H9 (cell line): Measurements from ENCODE around the gene RPS21. TPM values are rescaled to one million over a fixed set of nuclear protein-coding genes. Genes with fewer than 3 reads are reported as not detected.
A peak's percentile ranks its signal among the peaks of the same experiment; 100 is the strongest.

ENCODE experiments used
- DNase-seq: peaks from one replicate; pipeline ENCODE4 v3.0.0-alpha.2; 2017
- H2AFZ ChIP-seq: one replicate; pipeline ENCODE4 v1.6.1; 2013; ENCODE audit warnings: mild to moderate bottlenecking, low read length, control low read depth, moderate library complexity
- H2AK5ac ChIP-seq: 2 replicates; pipeline ENCODE4 v1.6.1; 2013; ENCODE audit warnings: low read length, control low read depth, mixed read lengths; ENCODE audit not compliant: insufficient read length
- H2BK120ac ChIP-seq: one replicate; pipeline ENCODE4 v1.6.1; 2013; ENCODE audit warnings: low read depth, mild to moderate bottlenecking, low read length, control low read depth, inconsistent platforms; ENCODE audit not compliant: poor library complexity, severe bottlenecking
- H2BK12ac ChIP-seq: 2 replicates; pipeline ENCODE4 v1.6.1; 2013; ENCODE audit warnings: low read length, control low read depth, mixed read lengths, low read depth; ENCODE audit not compliant: insufficient read length
- H2BK15ac ChIP-seq: 2 replicates; pipeline ENCODE4 v1.6.1; 2013; ENCODE audit warnings: low read depth, low read length, control low read depth
- H2BK20ac ChIP-seq: one replicate; pipeline ENCODE4 v1.6.1; 2013; ENCODE audit warnings: low read depth, mild to moderate bottlenecking, low read length, control low read depth, inconsistent platforms; ENCODE audit not compliant: poor library complexity, severe bottlenecking
- H2BK5ac ChIP-seq: 2 replicates; pipeline ENCODE4 v1.6.1; 2013; ENCODE audit warnings: low read length, control low read depth, mixed read lengths; ENCODE audit not compliant: insufficient read length
- H3K14ac ChIP-seq: 2 replicates; pipeline ENCODE4 v1.6.1; 2013; ENCODE audit warnings: low read length, control low read depth; ENCODE audit not compliant: insufficient read depth
- H3K18ac ChIP-seq: 2 replicates; pipeline ENCODE4 v1.6.1; 2013; ENCODE audit warnings: low read depth, mild to moderate bottlenecking, mixed read lengths, low read length, control low read depth; ENCODE audit not compliant: insufficient read length
- H3K23ac ChIP-seq: 2 replicates; pipeline ENCODE4 v1.6.1; 2013; ENCODE audit warnings: low read length, control low read depth, mixed read lengths, low read depth; ENCODE audit not compliant: insufficient read length
- H3K23me2 ChIP-seq: 2 replicates; pipeline ENCODE4 v1.6.1; 2013; ENCODE audit warnings: low read depth, mild to moderate bottlenecking, mixed read lengths, low read length, control low read depth; ENCODE audit not compliant: insufficient read length, poor library complexity, severe bottlenecking
- H3K27ac ChIP-seq: 2 replicates; pipeline ENCODE4 v1.5.1; 2013; ENCODE audit warnings: low read length, control low read depth, mixed read lengths, low read depth; ENCODE audit not compliant: insufficient read length
- H3K27me3 ChIP-seq: 2 replicates; pipeline ENCODE4 v1.6.1; 2013; ENCODE audit warnings: low read length, control low read depth, inconsistent platforms; ENCODE audit not compliant: insufficient read depth
- H3K4ac ChIP-seq: 2 replicates; pipeline ENCODE4 v1.6.1; 2013; ENCODE audit warnings: low read depth, mild to moderate bottlenecking, control low read depth, inconsistent platforms, low read length, moderate library complexity
- H3K4me1 ChIP-seq: 2 replicates; pipeline ENCODE4 v1.6.1; 2013; ENCODE audit warnings: low read length, control low read depth, inconsistent platforms; ENCODE audit not compliant: insufficient read depth
- H3K4me2 ChIP-seq: 2 replicates; pipeline ENCODE4 v1.6.1; 2013; ENCODE audit warnings: low read length, control low read depth, mixed read lengths; ENCODE audit not compliant: insufficient read length, insufficient read depth
- H3K56ac ChIP-seq: 2 replicates; pipeline ENCODE4 v1.6.1; 2013; ENCODE audit warnings: low read depth, mild to moderate bottlenecking, mixed read lengths, low read length, control low read depth; ENCODE audit not compliant: insufficient read length
- H3K79me1 ChIP-seq: 2 replicates; pipeline ENCODE4 v1.6.1; 2013; ENCODE audit warnings: low read depth, mild to moderate bottlenecking, moderate library complexity, low read length, control low read depth, inconsistent platforms; ENCODE audit not compliant: insufficient read depth, poor library complexity, severe bottlenecking
- H3K79me2 ChIP-seq: 2 replicates; pipeline ENCODE4 v1.6.1; 2013; ENCODE audit warnings: low read length, control low read depth, inconsistent platforms; ENCODE audit not compliant: insufficient read depth
- H3K9ac ChIP-seq: 2 replicates; pipeline ENCODE4 v1.6.1; 2013; ENCODE audit warnings: low read length, control low read depth, mixed read lengths; ENCODE audit not compliant: insufficient read length; ENCODE audit errors: extremely low read depth
- H3K9me3 ChIP-seq: one replicate; pipeline ENCODE4 v1.6.1; 2013; ENCODE audit warnings: low read depth, low read length, inconsistent platforms; ENCODE audit not compliant: control insufficient read depth
- H3T11ph ChIP-seq: one replicate; pipeline ENCODE4 v1.6.1; 2013; ENCODE audit warnings: mild to moderate bottlenecking, low read length, control low read depth, inconsistent platforms
- H4K20me1 ChIP-seq: one replicate; pipeline ENCODE4 v1.6.1; 2013; ENCODE audit not compliant: control insufficient read depth, insufficient read length, insufficient read depth
- H4K5ac ChIP-seq: 2 replicates; pipeline ENCODE4 v1.6.1; 2013; ENCODE audit warnings: low read depth, mild to moderate bottlenecking, mixed read lengths, low read length, control low read depth; ENCODE audit not compliant: insufficient read length
- H4K8ac ChIP-seq: replicated peaks from 2 replicates; pipeline ENCODE4 v1.6.1; 2013; ENCODE audit warnings: low read length, control low read depth, mixed read lengths, low read depth; ENCODE audit not compliant: insufficient read length
- H4K91ac ChIP-seq: 2 replicates; pipeline ENCODE4 v1.6.1; 2013; ENCODE audit warnings: low read depth, mild to moderate bottlenecking, moderate library complexity, mixed read lengths, low read length, control low read depth; ENCODE audit not compliant: insufficient read length
- H3K27ac Mint-ChIP-seq, 3 experiments: 2 replicates in 2 of 3; 3 replicates in 1 of 3; pipeline ENCODE4 v1.8.0; 2020 to 2021; ENCODE audit warnings: mixed read lengths in 3 of 3, mild to moderate bottlenecking in 1 of 3, moderate library complexity in 1 of 3
- H3K27me3 Mint-ChIP-seq: 2 replicates; pipeline ENCODE4 v1.8.0; 2021; ENCODE audit warnings: low read depth, mild to moderate bottlenecking, moderate library complexity, mixed read lengths
- H3K36me3 Mint-ChIP-seq, 3 experiments: 2 replicates in 2 of 3; 3 replicates in 1 of 3; pipeline ENCODE4 v1.8.0; 2020 to 2021; ENCODE audit warnings: low read depth in 3 of 3, mixed read lengths in 3 of 3; ENCODE audit not compliant: insufficient read depth in 1 of 3
- H3K4me1 Mint-ChIP-seq, 2 experiments: 2 replicates each; pipeline ENCODE4 v1.8.0; 2020; ENCODE audit warnings: mixed read lengths in 2 of 2
- H3K4me3 Mint-ChIP-seq, 2 experiments: 2 replicates in 1 of 2; 3 replicates in 1 of 2; pipeline ENCODE4 v1.8.0; 2020 to 2021; ENCODE audit warnings: mild to moderate bottlenecking in 2 of 2, mixed read lengths in 2 of 2, moderate library complexity in 1 of 2
- H3K9me3 Mint-ChIP-seq, 2 experiments: 2 replicates in 1 of 2; 3 replicates in 1 of 2; pipeline ENCODE4 v1.8.0; 2020; ENCODE audit warnings: mild to moderate bottlenecking in 2 of 2, mixed read lengths in 2 of 2, moderate library complexity in 1 of 2
- WGBS: extraction: QIAGEN DNeasy Blood & Tissue Kit; methylation state at CpG from one replicate; pipeline ENCODE4 v1.1.7; 2013; ENCODE audit warnings: missing lambda C conversion rate, low lambda C conversion rate, mixed read lengths; ENCODE audit not compliant: insufficient read length; ENCODE audit errors: extremely low coverage; 5-methylcytosine and 5-hydroxymethylcytosine counted together
- total RNA-seq: library from RNA; stranded (reverse); gene quantifications from 2 replicates; pipeline ENCODE4 v1.2.1, GENCODE V29; 2021
- TF ChIP-seq, protein P1 (sequence below): fragments of 200-600 bp; sonication (generic); conservative IDR thresholded peaks from 3 replicates; pipeline ENCODE4 v1.8.0; 2021; ENCODE audit warnings: antibody characterized with exemption, mild to moderate bottlenecking

Gene RPS21
- total RNA-seq, 1 experiment from 2014 or later, result 1,715 TPM

DNA sequence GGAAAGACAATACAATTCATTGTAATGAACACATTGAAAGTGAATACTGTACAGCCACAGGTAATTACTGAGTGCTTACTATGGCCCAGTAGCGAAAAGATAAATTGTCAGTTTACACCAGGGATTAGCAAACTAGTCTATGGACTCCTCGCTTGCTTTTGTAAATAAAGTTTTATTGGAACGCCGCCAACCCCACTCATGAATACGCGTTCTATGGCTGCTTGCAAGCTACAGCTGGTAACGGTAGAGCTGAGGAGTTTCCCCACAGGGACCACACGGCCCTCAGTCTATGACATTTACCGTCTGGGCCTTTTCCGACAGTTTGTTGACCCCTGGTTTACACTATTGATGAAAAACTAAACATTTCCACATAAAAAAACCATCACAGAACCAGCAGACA is 44.0 kb upstream of the RPS21 start:
- H3K27ac Mint-ChIP-seq, result peak overlapping the region in 2 of 3 experiments; percentile 3 to 5; a peak in 2 of 7 replicates

More for the DNA sequence above, 44.0 kb upstream of the RPS21 start:
- no peak overlapping the region for H2BK20ac ChIP-seq
- no peaks in the 10 kb centered on the region for H3K4me1 Mint-ChIP-seq
- DNase-seq, result no peak
- no peak overlapping the region for H3T11ph ChIP-seq
- H3K56ac ChIP-seq, result no peak overlapping the region
- WGBS, result no CpG with 5 or more reads among the region's 10 CpGs
- H3K27me3 ChIP-seq, result no peaks in the 10 kb centered on the region
- no peak overlapping the region for H3K4ac ChIP-seq
- H4K5ac ChIP-seq, result no peak overlapping the region
- TF ChIP-seq, protein P1, sequence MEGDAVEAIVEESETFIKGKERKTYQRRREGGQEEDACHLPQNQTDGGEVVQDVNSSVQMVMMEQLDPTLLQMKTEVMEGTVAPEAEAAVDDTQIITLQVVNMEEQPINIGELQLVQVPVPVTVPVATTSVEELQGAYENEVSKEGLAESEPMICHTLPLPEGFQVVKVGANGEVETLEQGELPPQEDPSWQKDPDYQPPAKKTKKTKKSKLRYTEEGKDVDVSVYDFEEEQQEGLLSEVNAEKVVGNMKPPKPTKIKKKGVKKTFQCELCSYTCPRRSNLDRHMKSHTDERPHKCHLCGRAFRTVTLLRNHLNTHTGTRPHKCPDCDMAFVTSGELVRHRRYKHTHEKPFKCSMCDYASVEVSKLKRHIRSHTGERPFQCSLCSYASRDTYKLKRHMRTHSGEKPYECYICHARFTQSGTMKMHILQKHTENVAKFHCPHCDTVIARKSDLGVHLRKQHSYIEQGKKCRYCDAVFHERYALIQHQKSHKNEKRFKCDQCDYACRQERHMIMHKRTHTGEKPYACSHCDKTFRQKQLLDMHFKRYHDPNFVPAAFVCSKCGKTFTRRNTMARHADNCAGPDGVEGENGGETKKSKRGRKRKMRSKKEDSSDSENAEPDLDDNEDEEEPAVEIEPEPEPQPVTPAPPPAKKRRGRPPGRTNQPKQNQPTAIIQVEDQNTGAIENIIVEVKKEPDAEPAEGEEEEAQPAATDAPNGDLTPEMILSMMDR, result no peak
- no peaks in the 10 kb centered on the region for H3K9me3 ChIP-seq
- H3K23ac ChIP-seq, result no peak overlapping the region
- no peaks in the 10 kb centered on the region for H3K27me3 Mint-ChIP-seq
- no peak overlapping the region for H2BK12ac ChIP-seq
- H3K18ac ChIP-seq, result no peak overlapping the region
- H3K36me3 Mint-ChIP-seq, result peaks cover 22 to 84% (median 75%) of the 10 kb centered on the region in 3 experiments
- no peak overlapping the region for H4K8ac ChIP-seq
- no peak overlapping the region for H4K91ac ChIP-seq
- no peaks in the 10 kb centered on the region for H3K9me3 Mint-ChIP-seq
- no peaks in the 10 kb centered on the region for H3K79me1 ChIP-seq
- H3K23me2 ChIP-seq, result no peaks in the 10 kb centered on the region
- no peaks in the 10 kb centered on the region for H4K20me1 ChIP-seq
- H3K4me3 Mint-ChIP-seq, result no peak overlapping the region
- H2BK120ac ChIP-seq, result no peak overlapping the region
- no peak overlapping the region for H3K4me2 ChIP-seq
- no peak overlapping the region for H2BK5ac ChIP-seq
- no peak overlapping the region for H2AFZ ChIP-seq
- no peak overlapping the region for H3K14ac ChIP-seq
- H3K27ac ChIP-seq, result no peak overlapping the region
- H3K9ac ChIP-seq, result no peak overlapping the region
- no peak overlapping the region for H2BK15ac ChIP-seq
- no peak overlapping the region for H2AK5ac ChIP-seq
- H3K4me1 ChIP-seq, result no peaks in the 10 kb centered on the region
- H3K79me2 ChIP-seq, result no peaks in the 10 kb centered on the region
